IPS-NIHi7 (cell line): ENCODE data around the gene PHLDA2.
"Not testable (repeated sequence)": the region's sequence is repeated elsewhere in the genome, so short reads cannot be mapped to it uniquely, and the experiment has no call there.

Experiments
- DNase-seq: peaks from one replicate; pipeline ENCODE4 v3.0.0; 2012; ENCODE audit warnings: mixed read lengths; ENCODE audit errors: extremely low spot score

PHLDA2 gene

GRCh38 chr11:2914455-2915195, 14.6 kb downstream of the PHLDA2 start:
- no peak for DNase-seq

- DNase-seq = peak; percentile 9
Measured at GRCh38 chr11:2913776-2914175, 15.4 kb downstream of the PHLDA2 start.

- peak; percentile 50 for DNase-seq
Measured at GRCh38 chr11:2913019-2913431, 16.2 kb downstream of the PHLDA2 start.

GRCh38 chr11:2912498-2912897, 16.7 kb downstream of the PHLDA2 start:
- peak; percentile 87 for DNase-seq

- DNase-seq = no peak
Measured at GRCh38 chr11:2911785-2912391, 17.3 kb downstream of the PHLDA2 start.

- DNase-seq = no peak
Measured at GRCh38 chr11:2911088-2911784, 18.0 kb downstream of the PHLDA2 start.

GRCh38 chr11:2910401-2910955, 18.7 kb downstream of the PHLDA2 start:
- no peak for DNase-seq

- no peak for DNase-seq
Measured at GRCh38 chr11:2909133-2909902, 19.9 kb downstream of the PHLDA2 start.

- DNase-seq = no peak
Measured at GRCh38 chr11:2908130-2908529, 21.1 kb downstream of the PHLDA2 start.

GRCh38 chr11:2905299-2905698, 23.9 kb downstream of the PHLDA2 start:
- DNase-seq = not testable (repeated sequence)

GRCh38 chr11:2904153-2905052, 24.8 kb downstream of the PHLDA2 start:
- no peak for DNase-seq

GRCh38 chr11:2903672-2904011, 25.6 kb downstream of the PHLDA2 start:
- DNase-seq = no peak

GRCh38 chr11:2902784-2903671, 26.2 kb downstream of the PHLDA2 start:
- no peak for DNase-seq

GRCh38 chr11:2901854-2902783, 27.1 kb downstream of the PHLDA2 start:
- DNase-seq = peak; percentile 98

GRCh38 chr11:2901196-2901796, 27.9 kb downstream of the PHLDA2 start:
- DNase-seq = no peak

- DNase-seq = no peak
Measured at GRCh38 chr11:2899080-2899783, 30.0 kb downstream of the PHLDA2 start.

- no peak for DNase-seq
Measured at GRCh38 chr11:2898366-2899079, 30.7 kb downstream of the PHLDA2 start.
